GM23248 (cell line): ENCODE results near the gene EFCAB5. TPM values are rescaled to one million over a fixed set of nuclear protein-coding genes. Genes with fewer than 3 reads are reported as not detected.

Experiments
- DNase-seq: peaks from one replicate; pipeline ENCODE4 v3.0.0-alpha.2; 2015
- H2AFZ ChIP-seq: fragments of 200-600 bp; sonication (generic); 2 replicates; pipeline ENCODE4 v1.6.1; 2016; ENCODE audit warnings: antibody characterized with exemption
- H3F3A ChIP-seq: fragments of 200-600 bp; sonication (generic); 2 replicates; pipeline ENCODE4 v1.6.1; 2016; ENCODE audit warnings: mild to moderate bottlenecking, antibody characterized with exemption, mixed run types; ENCODE audit not compliant: insufficient read depth
- H3K27ac ChIP-seq: fragments of 200-600 bp; sonication (generic); 2 replicates; pipeline ENCODE4 v1.5.1; 2016; ENCODE audit warnings: mild to moderate bottlenecking
- H3K27me3 ChIP-seq: fragments of 200-600 bp; sonication (generic); replicated peaks from 2 replicates; pipeline ENCODE4 v1.6.1; 2016; ENCODE audit warnings: mild to moderate bottlenecking; ENCODE audit not compliant: insufficient read depth
- H3K36me3 ChIP-seq: fragments of 200-600 bp; sonication (generic); 2 replicates; pipeline ENCODE4 v1.6.1; 2016; ENCODE audit warnings: low read depth, mild to moderate bottlenecking
- H3K4me1 ChIP-seq: fragments of 200-600 bp; sonication (generic); 2 replicates; pipeline ENCODE4 v1.6.1; 2016; ENCODE audit warnings: mild to moderate bottlenecking; ENCODE audit not compliant: insufficient read depth
- H3K4me2 ChIP-seq: fragments of 200-600 bp; sonication (generic); one replicate; pipeline ENCODE4 v1.6.1; 2016; ENCODE audit warnings: mild to moderate bottlenecking; ENCODE audit not compliant: unreplicated experiment
- H3K4me3 ChIP-seq: fragments of 200-600 bp; sonication (generic); 2 replicates; pipeline ENCODE4 v1.5.1; 2016; ENCODE audit warnings: mild to moderate bottlenecking
- H3K79me2 ChIP-seq: fragments of 200-600 bp; sonication (generic); 2 replicates; pipeline ENCODE4 v1.6.1; 2016; ENCODE audit warnings: mild to moderate bottlenecking; ENCODE audit not compliant: insufficient read depth
- H3K9ac ChIP-seq: fragments of 200-600 bp; sonication (generic); 2 replicates; pipeline ENCODE4 v1.6.1; 2016; ENCODE audit warnings: mild to moderate bottlenecking
- H3K9me2 ChIP-seq: fragments of 200-600 bp; sonication (generic); 2 replicates; pipeline ENCODE4 v1.6.1; 2016; ENCODE audit warnings: mixed run types, mild to moderate bottlenecking, moderate library complexity; ENCODE audit not compliant: insufficient read depth
- H3K9me3 ChIP-seq: fragments of 200-600 bp; sonication (generic); one replicate; pipeline ENCODE4 v1.6.1; 2017; ENCODE audit warnings: low read depth
- H4K20me1 ChIP-seq: fragments of 200-600 bp; sonication (generic); 2 replicates; pipeline ENCODE4 v1.6.0; 2016; ENCODE audit not compliant: insufficient read depth
- EZH2 ChIP-seq: fragments of 200-600 bp; sonication (generic); IDR thresholded peaks from 2 replicates; pipeline ENCODE4 v1.6.1; 2018; ENCODE audit warnings: antibody characterized with exemption, mild to moderate bottlenecking; ENCODE audit not compliant: insufficient read depth, poor library complexity, severe bottlenecking
- EZH2phosphoT487 ChIP-seq: fragments of 200-600 bp; sonication (generic); IDR thresholded peaks from 2 replicates; pipeline ENCODE4 v1.6.1; 2018; ENCODE audit warnings: antibody characterized with exemption, moderate library complexity, mild to moderate bottlenecking, low read depth; ENCODE audit not compliant: insufficient read depth
- WGBS, 2 experiments: methylation state at CpG; one replicate each; pipeline ENCODE4 v1.1.6; 2015 to 2017; ENCODE audit warnings: low lambda C conversion rate in 2 of 2, low coverage in 1 of 2; ENCODE audit errors: missing lambda C conversion rate in 2 of 2; 5-methylcytosine and 5-hydroxymethylcytosine counted together
- in situ Hi-C: fragments of 300-500 bp; cut with MboI; formaldehyde crosslinking; loops from 2 replicates; pipeline ENCODE4 v1.15.0; 2020
- polyA plus RNA-seq: library from polyadenylated mRNA; unstranded; fragments of >200 nt; fragmentation: Nextera tagmentation; extraction: Ambion mirVana; gene quantifications from 2 replicates; pipeline ENCODE4 v1.2.1, GENCODE V29; 2016
- total RNA-seq: library from RNA; depleted of rRNA; stranded (reverse); fragments of >200 nt; shearing (Covaris generic); gene quantifications from 2 replicates; pipeline ENCODE4 v1.2.3, GENCODE V29; 2014

Gene EFCAB5
- total and polyA plus RNA-seq, 2 experiments from 2014 or later = 0.41 TPM; not detected in 1

GRCh38 chr17:30068465-30068864 is 127.0 kb downstream of the EFCAB5 start:
- Histone ChIP-seq H3K9me3 (peaks cover 8% of the 10 kb centered on the region), H3K27me3 (peaks cover 8% of the 10 kb centered on the region; the same call in 1 of the 2 replicates), H3F3A (no peaks in the 10 kb centered on the region), H3K4me1 (no peaks in the 10 kb centered on the region), H3K79me2 (no peaks in the 10 kb centered on the region), H3K4me2 (no peak overlapping the region), H3K36me3 (no peaks in the 10 kb centered on the region), H3K9ac (no peak overlapping the region), H3K9me2 (no peaks in the 10 kb centered on the region), H2AFZ (no peak overlapping the region), H3K27ac (no peak overlapping the region), H4K20me1 (no peaks in the 10 kb centered on the region), H3K4me3 (no peak overlapping the region)
- TF ChIP-seq EZH2phosphoT487 (no peak), EZH2 (no peak)
- 86 to 88% methylated on average over 16 of the region's 16 CpGs for WGBS, 2 experiments
- DNase-seq = no peak
- in situ Hi-C loops = no loop called here

- Histone ChIP-seq H3K9me3 (no peaks in the 10 kb centered on the region), H4K20me1 (no peaks in the 10 kb centered on the region), H3K4me3 (no peak overlapping the region), H3K4me1 (no peaks in the 10 kb centered on the region), H3K9me2 (no peaks in the 10 kb centered on the region), H3F3A (no peaks in the 10 kb centered on the region), H3K79me2 (no peaks in the 10 kb centered on the region), H3K36me3 (no peaks in the 10 kb centered on the region), H3K9ac (no peak overlapping the region), H3K27me3 (peaks cover 31% of the 10 kb centered on the region), H2AFZ (no peak overlapping the region), H3K27ac (no peak overlapping the region), H3K4me2 (no peak overlapping the region)
- DNase-seq = no peak
- 29 to 30% methylated on average over 2 of the region's 2 CpGs for WGBS, 2 experiments
- TF ChIP-seq EZH2phosphoT487 (no peak), EZH2 (no peak)
- in situ Hi-C loops = no loop called here
Observed at GRCh38 chr17:30074254-30074653, 132.8 kb downstream of the EFCAB5 start.

GRCh38 chr17:30074730-30075129 is 133.3 kb downstream of the EFCAB5 start:
- WGBS, 2 experiments = 50 to 64% methylated on average over 2 of the region's 2 CpGs
- Histone ChIP-seq H3K9me2 (no peaks in the 10 kb centered on the region), H3K4me2 (no peak overlapping the region), H3K9ac (no peak overlapping the region), H3K27me3 (peaks cover 34% of the 10 kb centered on the region), H3K27ac (no peak overlapping the region), H3K79me2 (no peaks in the 10 kb centered on the region), H3K36me3 (no peaks in the 10 kb centered on the region), H3K4me1 (no peaks in the 10 kb centered on the region), H3F3A (no peaks in the 10 kb centered on the region), H3K4me3 (no peak overlapping the region), H3K9me3 (no peaks in the 10 kb centered on the region), H4K20me1 (no peaks in the 10 kb centered on the region), H2AFZ (no peak overlapping the region)
- in situ Hi-C loops = no loop called here
- no peak for TF ChIP-seq EZH2
- TF ChIP-seq EZH2phosphoT487 = no peak
- DNase-seq = no peak

GRCh38 chr17:30082773-30083172 is 141.3 kb downstream of the EFCAB5 start:
- WGBS, 2 experiments = 58 to 63% methylated on average over 5 of the region's 5 CpGs
- Histone ChIP-seq H3K9ac (no peak overlapping the region), H3K4me3 (no peak overlapping the region), H3K27me3 (peaks cover 28% of the 10 kb centered on the region), H3K4me2 (no peak overlapping the region), H3K36me3 (no peaks in the 10 kb centered on the region), H4K20me1 (no peaks in the 10 kb centered on the region), H3K79me2 (no peaks in the 10 kb centered on the region), H2AFZ (no peak overlapping the region), H3K9me3 (no peaks in the 10 kb centered on the region), H3K27ac (no peak overlapping the region), H3K4me1 (no peaks in the 10 kb centered on the region), H3K9me2 (no peaks in the 10 kb centered on the region), H3F3A (no peaks in the 10 kb centered on the region)
- TF ChIP-seq EZH2 = no peak
- no peak for TF ChIP-seq EZH2phosphoT487
- in situ Hi-C loops = loop anchor here (10.0 kb wide), 1 partner anchor 48 kb away; no protein-coding TSS in a partner anchor
- DNase-seq = no peak

GRCh38 chr17:30084788-30085187 is 143.4 kb downstream of the EFCAB5 start:
- DNase-seq = no peak
- Histone ChIP-seq H3K9ac (no peak overlapping the region), H3K27me3 (0 out of 2 replicates have a peak, but pooled peaks cover 16% of the 10 kb centered on the region), H3K27ac (no peak overlapping the region), H3K9me2 (no peaks in the 10 kb centered on the region), H3K79me2 (no peaks in the 10 kb centered on the region), H3F3A (no peaks in the 10 kb centered on the region), H3K36me3 (no peaks in the 10 kb centered on the region), H3K4me3 (no peak overlapping the region), H3K9me3 (no peaks in the 10 kb centered on the region), H4K20me1 (no peaks in the 10 kb centered on the region), H3K4me2 (no peak overlapping the region), H3K4me1 (no peaks in the 10 kb centered on the region), H2AFZ (no peak overlapping the region)
- in situ Hi-C loops = loop anchor here (10.0 kb wide), 1 partner anchor 50 kb away; no protein-coding TSS in a partner anchor
- 53 to 58% methylated on average over 4 to 6 of the region's 6 CpGs for WGBS, 2 experiments
- TF ChIP-seq EZH2 = no peak
